H1 (cell line): ENCODE measurements around the gene PDCD10. TPM values are rescaled to one million over a fixed set of nuclear protein-coding genes. Genes with fewer than 3 reads are reported as not detected.

Experiments
- CTCF ChIA-PET: fragments of 300-600 bp; sonication (Branson Sonifier 250); formaldehyde crosslinking; loops from one replicate; lab custom pipeline; 2021; ENCODE audit not compliant: partially characterized antibody; lab: Charles Lee
- POLR2A ChIA-PET: fragments of 300-600 bp; sonication (Branson Sonifier 250); formaldehyde crosslinking; loops from one replicate; lab custom pipeline; 2021; ENCODE audit warnings: inconsistent platforms; ENCODE audit not compliant: partially characterized antibody; lab: Charles Lee
- DNase-seq, 2 experiments: peaks; one replicate each; pipeline versions ENCODE4 v3.0.0 to v3.0.0-alpha.2; 2010 to 2022; ENCODE audit warnings: low spot score in 2 of 2, low read depth in 1 of 2, mixed read lengths in 1 of 2
- FAIRE-seq: peaks from 2 replicates; lab custom pipeline; 2011; peaks lifted over from hg19 to GRCh38; lab: Jason Lieb, UNC
- H2AFZ ChIP-seq: 2 replicates; pipeline ENCODE4 v1.8.1; 2012; ENCODE audit warnings: low read length, inconsistent platforms
- H2AK5ac ChIP-seq: 2 replicates; pipeline ENCODE4 v1.6.1; 2013; ENCODE audit warnings: low read depth, low read length
- H2BK120ac ChIP-seq: replicated peaks from 2 replicates; pipeline ENCODE3; 2013; ENCODE audit warnings: low read depth, low read length, inconsistent platforms
- H2BK12ac ChIP-seq: 2 replicates; pipeline ENCODE4 v1.6.1; 2013; ENCODE audit warnings: low read depth, low read length
- H2BK15ac ChIP-seq: 2 replicates; pipeline ENCODE4 v1.6.1; 2013; ENCODE audit warnings: low read length
- H2BK20ac ChIP-seq: 2 replicates; pipeline ENCODE4 v1.6.1; 2013; ENCODE audit warnings: low read length
- H2BK5ac ChIP-seq: 2 replicates; pipeline ENCODE4 v1.6.1; 2013; ENCODE audit warnings: low read depth, low read length
- H3K14ac ChIP-seq: 2 replicates; pipeline ENCODE4 v1.6.1; 2013; ENCODE audit warnings: inconsistent platforms; ENCODE audit not compliant: insufficient read length
- H3K18ac ChIP-seq: 2 replicates; pipeline ENCODE4 v1.6.1; 2013; ENCODE audit warnings: low read length; ENCODE audit errors: extremely low read depth
- H3K23ac ChIP-seq: 2 replicates; pipeline ENCODE4 v1.6.1; 2013; ENCODE audit warnings: inconsistent platforms; ENCODE audit not compliant: insufficient read length
- H3K23me2 ChIP-seq: 2 replicates; pipeline ENCODE4 v1.6.1; 2013; ENCODE audit warnings: low read depth, low read length
- H3K27ac ChIP-seq: 2 replicates; pipeline ENCODE4 v1.6.1; 2011; ENCODE audit warnings: low read depth, low read length, inconsistent platforms
- H3K27me3 ChIP-seq, 4 experiments: replicated peaks in 1 of 4; 1 replicate in 1 of 4; 2 replicates in 3 of 4; pipeline versions ENCODE4 v1.6.1 to v1.8.1; 2011 to 2013; ENCODE audit warnings: low read length in 3 of 4, mild to moderate bottlenecking in 3 of 4, inconsistent platforms in 2 of 4, mixed read lengths in 2 of 4, moderate library complexity in 1 of 4; ENCODE audit not compliant: control insufficient read depth in 3 of 4, insufficient read depth in 3 of 4; ENCODE audit errors: extremely low read depth in 1 of 4
- H3K36me3 ChIP-seq, 4 experiments: 2 replicates each; pipeline versions ENCODE4 v1.6.1 to v1.8.1; 2011 to 2013; ENCODE audit warnings: mild to moderate bottlenecking in 4 of 4, low read length in 3 of 4, moderate library complexity in 2 of 4, control low read depth in 1 of 4, inconsistent platforms in 1 of 4; ENCODE audit not compliant: insufficient read depth in 4 of 4, control insufficient read depth in 2 of 4
- H3K4ac ChIP-seq: replicated peaks from 2 replicates; pipeline ENCODE3; 2013; ENCODE audit warnings: low read length, low read depth, mixed read lengths, inconsistent platforms; ENCODE audit not compliant: insufficient read length
- H3K4me1 ChIP-seq, 4 experiments: replicated peaks in 1 of 4; 1 replicate in 1 of 4; 2 replicates in 3 of 4; pipeline versions ENCODE4 v1.6.1 to v1.8.1; 2011 to 2013; ENCODE audit warnings: low read length in 3 of 4, inconsistent platforms in 2 of 4, mixed read lengths in 1 of 4; ENCODE audit not compliant: insufficient read depth in 4 of 4, control insufficient read depth in 3 of 4
- H3K4me2 ChIP-seq, 2 experiments: 2 replicates each; pipeline versions ENCODE4 v1.6.1 to v1.8.1; 2011 to 2013; ENCODE audit warnings: low read depth in 2 of 2, low read length in 2 of 2, control low read depth in 1 of 2, inconsistent platforms in 1 of 2, mild to moderate bottlenecking in 1 of 2; ENCODE audit not compliant: insufficient read depth in 1 of 2
- H3K4me3 ChIP-seq, 4 experiments: fragments of 200-600, 300-600 bp in 1 of 4; sonication (generic), shearing (Covaris generic), sonication (Bioruptor Twin) in 1 of 4; 2 replicates each; pipeline versions ENCODE4 v1.5.1 to v1.8.1; 2011 to 2016; ENCODE audit warnings: low read length in 4 of 4, low read depth in 3 of 4, control low read depth in 2 of 4, inconsistent platforms in 2 of 4, mild to moderate bottlenecking in 2 of 4, mixed read lengths in 1 of 4, moderate library complexity in 1 of 4; ENCODE audit not compliant: insufficient read depth in 2 of 4; ENCODE audit errors: extremely low read depth in 1 of 4
- H3K56ac ChIP-seq: replicated peaks from 2 replicates; pipeline ENCODE3; 2013; ENCODE audit warnings: low read depth, mild to moderate bottlenecking, mixed read lengths, low read length, inconsistent platforms; ENCODE audit not compliant: insufficient read length
- H3K79me1 ChIP-seq: 2 replicates; pipeline ENCODE4 v1.6.1; 2013; ENCODE audit warnings: low read depth, low read length, control low read depth
- H3K79me2 ChIP-seq, 2 experiments: 2 replicates each; pipeline versions ENCODE4 v1.6.1 to v1.8.1; 2012 to 2013; ENCODE audit warnings: low read length in 2 of 2, mild to moderate bottlenecking in 2 of 2, inconsistent platforms in 1 of 2; ENCODE audit not compliant: insufficient read depth in 2 of 2, control insufficient read depth in 1 of 2
- H3K9ac ChIP-seq, 4 experiments: replicated peaks in 1 of 4; 1 replicate in 1 of 4; 2 replicates in 3 of 4; pipeline versions ENCODE4 v1.6.1 to v1.8.1; 2011 to 2013; ENCODE audit warnings: low read depth in 3 of 4, low read length in 3 of 4, control low read depth in 2 of 4, mild to moderate bottlenecking in 2 of 4, moderate library complexity in 2 of 4, inconsistent platforms in 1 of 4; ENCODE audit errors: extremely low read depth in 1 of 4
- H3K9me3 ChIP-seq, 2 experiments: 2 replicates each; pipeline versions ENCODE4 v1.6.1 to v1.8.1; 2012 to 2013; ENCODE audit warnings: mild to moderate bottlenecking in 2 of 2, moderate library complexity in 2 of 2, control low read depth in 1 of 2, inconsistent platforms in 1 of 2, low read depth in 1 of 2, low read length in 1 of 2, mixed read lengths in 1 of 2; ENCODE audit not compliant: insufficient read depth in 2 of 2
- H4K20me1 ChIP-seq, 2 experiments: replicated peaks in 1 of 2; 2 replicates each; pipeline versions ENCODE3 to v1.8.1; 2011 to 2013; ENCODE audit warnings: inconsistent platforms in 2 of 2, low read length in 2 of 2, mild to moderate bottlenecking in 1 of 2; ENCODE audit not compliant: insufficient read depth in 2 of 2, control insufficient read depth in 1 of 2
- H4K5ac ChIP-seq: 2 replicates; pipeline ENCODE4 v1.6.1; 2013; ENCODE audit warnings: low read length, low read depth, mixed read lengths, inconsistent platforms; ENCODE audit not compliant: insufficient read length
- H4K8ac ChIP-seq: 2 replicates; pipeline ENCODE4 v1.8.0; 2013; ENCODE audit warnings: mild to moderate bottlenecking, moderate library complexity, low read length, inconsistent platforms; ENCODE audit not compliant: insufficient read depth; ENCODE audit errors: extremely low read depth
- H4K91ac ChIP-seq: replicated peaks from 2 replicates; pipeline ENCODE3; 2013; ENCODE audit warnings: low read length, mixed read lengths, inconsistent platforms; ENCODE audit not compliant: insufficient read length
- BRCA1 ChIP-seq: IDR thresholded peaks from 2 replicates; pipeline ENCODE4 v1.6.1; 2012; ENCODE audit warnings: low read depth, low read length, improper control_type of control experiment
- CHD2 ChIP-seq: IDR thresholded peaks from 2 replicates; pipeline ENCODE4 v1.6.1; 2012; ENCODE audit warnings: low read length, improper control_type of control experiment
- CTBP2 ChIP-seq: IDR thresholded peaks from 2 replicates; pipeline ENCODE4 v1.7.0; 2011; ENCODE audit warnings: borderline replicate concordance, mild to moderate bottlenecking, moderate library complexity, mixed read lengths, low read length; ENCODE audit not compliant: insufficient read depth, insufficient read length
- EP300 ChIP-seq, 2 experiments: IDR thresholded peaks; 1 replicate in 1 of 2; 2 replicates in 1 of 2; pipeline ENCODE4 v1.6.1; 2011 to 2012; ENCODE audit warnings: low read depth in 2 of 2, low read length in 2 of 2, mild to moderate bottlenecking in 2 of 2, borderline replicate concordance in 1 of 2, inconsistent platforms in 1 of 2, moderate library complexity in 1 of 2
- JUND ChIP-seq: IDR thresholded peaks from 2 replicates; pipeline ENCODE4 v1.6.1; 2011; ENCODE audit warnings: mild to moderate bottlenecking, improper control_type of control experiment, low read length
- PHF8 ChIP-seq: fragments of 200-600 bp; sonication (generic); conservative IDR thresholded peaks from 2 replicates; pipeline ENCODE4 v1.7.1; 2012; ENCODE audit warnings: low read depth, mild to moderate bottlenecking, inconsistent platforms, low read length, moderate library complexity
- SP2 ChIP-seq: IDR thresholded peaks from 2 replicates; pipeline ENCODE4 v1.6.1; 2012; ENCODE audit warnings: mild to moderate bottlenecking, low read length, inconsistent platforms
- TAF7 ChIP-seq: optimal IDR thresholded peaks from 2 replicates; pipeline ENCODE3; 2011; ENCODE audit warnings: low read depth, mild to moderate bottlenecking, inconsistent platforms, low read length, moderate library complexity, borderline replicate concordance
- TBP ChIP-seq: IDR thresholded peaks from 2 replicates; pipeline ENCODE4 v1.6.1; 2011; ENCODE audit warnings: low read depth, low read length, improper control_type of control experiment
- YY1 ChIP-seq: IDR thresholded peaks from 2 replicates; pipeline ENCODE4 v1.6.1; 2011; ENCODE audit warnings: low read depth, mild to moderate bottlenecking, low read length
- WGBS, 2 experiments: shearing (Covaris generic) in 1 of 2; methylation state at CpG; one replicate each; pipeline versions ENCODE4 v1.1.6 to v1.1.7; 2013 to 2015; ENCODE audit warnings: low lambda C conversion rate in 2 of 2, mixed read lengths in 2 of 2, inconsistent platforms in 1 of 2, low coverage in 1 of 2, missing lambda C conversion rate in 1 of 2; ENCODE audit not compliant: insufficient replicate concordance in 2 of 2, insufficient coverage in 1 of 2, insufficient read length in 1 of 2; ENCODE audit errors: extremely low coverage in 1 of 2, missing lambda C conversion rate in 1 of 2; 5-methylcytosine and 5-hydroxymethylcytosine counted together
- polyA plus RNA-seq, 7 experiments: library from polyadenylated mRNA; depleted of rRNA in 3 of 7; stranded (reverse) in 5 of 7; unstranded in 2 of 7; fragments of >200 nt in 5 of 7; fragments of 200-250 nt in 2 of 7; gene quantifications; 1 replicate in 5 of 7; 2 replicates in 1 of 7; 4 replicates in 1 of 7; pipeline versions ENCODE4 v1.2.1 to v1.2.3, GENCODE V29; 2011 to 2013; ENCODE audit warnings: missing spikeins in 2 of 7, mixed read lengths in 2 of 7
- total RNA-seq: library from RNA; stranded (reverse); fragmentation: NEBNext Ultra II Directional; extraction: Animal tissue kit (Norgen Biotek cat#: 25700); gene quantifications from 2 replicates; pipeline ENCODE4 v1.2.1, GENCODE V29; 2021
- TF ChIP-seq, protein P1 (sequence below): IDR thresholded peaks from 2 replicates; pipeline ENCODE4 v1.6.1; 2012; ENCODE audit warnings: inconsistent platforms
- TF ChIP-seq, protein P2 (sequence below), 3 experiments: IDR thresholded peaks; 1 replicate in 2 of 3; 2 replicates in 1 of 3; pipeline versions ENCODE4 v1.5.1 to v1.6.1; 2011; ENCODE audit warnings: low read length in 3 of 3, mild to moderate bottlenecking in 3 of 3, inconsistent platforms in 2 of 3, low read depth in 1 of 3, moderate library complexity in 1 of 3; ENCODE audit not compliant: insufficient read depth in 1 of 3; ENCODE audit errors: control extremely low read depth in 1 of 3

The PDCD10 gene
- total and polyA plus RNA-seq, 2 of the 8 experiments (the other 6 are each of a cell fraction or from before 2014, with no cell fraction given) = 52.0 to 76.6 TPM

DNA sequence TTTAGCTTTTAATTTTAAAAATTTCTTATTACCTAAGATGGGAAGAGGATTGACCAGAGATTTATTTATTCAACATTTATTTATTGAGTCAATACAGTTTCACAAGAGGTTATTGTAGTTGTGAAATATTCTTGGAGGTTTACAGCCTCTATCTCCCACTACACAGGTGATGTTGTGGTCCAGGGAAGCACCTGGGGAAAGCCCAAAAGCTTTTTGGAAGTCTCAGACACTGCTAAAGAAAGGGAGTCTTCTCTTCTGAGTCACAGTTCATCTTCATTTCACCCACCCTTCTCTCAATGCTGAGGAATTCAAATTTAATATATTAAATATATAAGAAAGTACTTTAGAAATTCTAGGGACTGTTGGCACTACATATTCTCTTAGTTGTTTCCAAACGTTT, 42.7 kb upstream of the PDCD10 start:
- Histone ChIP-seq H3K18ac (no peak overlapping the region), H3K36me3 (no peaks in the 10 kb centered on the region), H4K20me1 (no peaks in the 10 kb centered on the region), H2BK15ac (no peak overlapping the region), H2BK20ac (no peak overlapping the region), H3K4me1 (peaks cover 0 to 7% (median 0%) of the 10 kb centered on the region in 4 experiments; a peak in 2 of 7 replicates), H3K4me3 (no peak overlapping the region), H3K27ac (no peak overlapping the region), H3K27me3 (no peaks in the 10 kb centered on the region), H3K23me2 (no peaks in the 10 kb centered on the region), H3K79me1 (no peaks in the 10 kb centered on the region), H2BK120ac (no peak overlapping the region), H2BK12ac (no peak overlapping the region), H3K23ac (no peak overlapping the region), H3K4me2 (no peak overlapping the region), H2AFZ (no peak overlapping the region), H3K14ac (no peak overlapping the region), H2AK5ac (no peak overlapping the region), H3K9me3 (no peaks in the 10 kb centered on the region; a peak in 1 of 4 replicates), H3K4ac (no peak overlapping the region), H2BK5ac (no peak overlapping the region), H4K8ac (no peak overlapping the region), H3K56ac (no peak overlapping the region), H4K91ac (no peak overlapping the region), H4K5ac (no peak overlapping the region), H3K79me2 (no peaks in the 10 kb centered on the region), H3K9ac (no peak overlapping the region)
- DNase-seq = no peak
- POLR2A ChIA-PET = no interaction called here
- CTCF ChIA-PET = interaction anchor here (1.8 kb wide), 1 partner anchor 36 kb away, joined by 3 read pairs; no protein-coding TSS in a partner anchor
- WGBS, 2 experiments = 86% methylated on average over 1 of the region's 1 CpG; no CpG with 5 or more reads in 1 of the 2 experiments
- FAIRE-seq = no peak
- TF ChIP-seq TAF7 = no peak
- TF ChIP-seq JUND = no peak
- TF ChIP-seq, protein P1, sequence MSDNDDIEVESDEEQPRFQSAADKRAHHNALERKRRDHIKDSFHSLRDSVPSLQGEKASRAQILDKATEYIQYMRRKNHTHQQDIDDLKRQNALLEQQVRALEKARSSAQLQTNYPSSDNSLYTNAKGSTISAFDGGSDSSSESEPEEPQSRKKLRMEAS = no peak
- no peak for TF ChIP-seq YY1
- no peak for TF ChIP-seq CHD2
- TF ChIP-seq, protein P2, sequence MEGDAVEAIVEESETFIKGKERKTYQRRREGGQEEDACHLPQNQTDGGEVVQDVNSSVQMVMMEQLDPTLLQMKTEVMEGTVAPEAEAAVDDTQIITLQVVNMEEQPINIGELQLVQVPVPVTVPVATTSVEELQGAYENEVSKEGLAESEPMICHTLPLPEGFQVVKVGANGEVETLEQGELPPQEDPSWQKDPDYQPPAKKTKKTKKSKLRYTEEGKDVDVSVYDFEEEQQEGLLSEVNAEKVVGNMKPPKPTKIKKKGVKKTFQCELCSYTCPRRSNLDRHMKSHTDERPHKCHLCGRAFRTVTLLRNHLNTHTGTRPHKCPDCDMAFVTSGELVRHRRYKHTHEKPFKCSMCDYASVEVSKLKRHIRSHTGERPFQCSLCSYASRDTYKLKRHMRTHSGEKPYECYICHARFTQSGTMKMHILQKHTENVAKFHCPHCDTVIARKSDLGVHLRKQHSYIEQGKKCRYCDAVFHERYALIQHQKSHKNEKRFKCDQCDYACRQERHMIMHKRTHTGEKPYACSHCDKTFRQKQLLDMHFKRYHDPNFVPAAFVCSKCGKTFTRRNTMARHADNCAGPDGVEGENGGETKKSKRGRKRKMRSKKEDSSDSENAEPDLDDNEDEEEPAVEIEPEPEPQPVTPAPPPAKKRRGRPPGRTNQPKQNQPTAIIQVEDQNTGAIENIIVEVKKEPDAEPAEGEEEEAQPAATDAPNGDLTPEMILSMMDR (IDR thresholded peaks at IDR 0.05; ENCODE audit: control extremely low read depth in 1 of 3, insufficient read depth in 1 of 3, low read depth in 1 of 3, low read length in 3 of 3) = no peak
- no peak for TF ChIP-seq PHF8
- TF ChIP-seq CTBP2 = no peak
- no peak for TF ChIP-seq SP2
- no peak for TF ChIP-seq EP300 (IDR thresholded peaks at IDR 0.05; ENCODE audit: borderline replicate concordance in 1 of 2, low read depth in 2 of 2, low read length in 2 of 2)
- TF ChIP-seq BRCA1 = no peak
- no peak for TF ChIP-seq TBP
